PC-9 (cell line): ENCODE results near the gene SFTPA2. TPM values are rescaled to one million over a fixed set of nuclear protein-coding genes. Genes with fewer than 3 reads are reported as not detected.
"Not testable (repeated sequence)": the region's sequence is repeated elsewhere in the genome, so short reads cannot be mapped to it uniquely, and the experiment has no call there.

ENCODE experiments used
- BruUV-seq: library from RNA; stranded (reverse); fragments of 400-500 nt; replicated peaks from 2 replicates; lab custom pipeline; 2021; lab: Mats Ljungman, UMichigan
- CTCF ChIA-PET: fragments of 300-600 bp; sonication (Branson Sonifier 250); formaldehyde crosslinking; loops from one replicate; lab custom pipeline; 2022; ENCODE audit warnings: antibody characterized with exemption; lab: Charles Lee
- POLR2A ChIA-PET: fragments of 300-600 bp; sonication (Branson Sonifier 250); formaldehyde crosslinking; loops from one replicate; lab custom pipeline; 2022; ENCODE audit warnings: antibody characterized with exemption; ENCODE audit not compliant: unreplicated experiment; lab: Charles Lee
- DNase-seq, 2 experiments: peaks; one replicate each; pipeline versions ENCODE4 v3.0.0 to v3.0.0-alpha.2; 2015 to 2022; ENCODE audit warnings: mixed read lengths in 1 of 2
- H2AFZ ChIP-seq: fragments of 200-600 bp; sonication (generic); 2 replicates; pipeline ENCODE4 v1.8.1; 2017; ENCODE audit warnings: antibody characterized with exemption
- H3F3A ChIP-seq: fragments of 200-600 bp; sonication (generic); 2 replicates; pipeline ENCODE4 v1.8.1; 2017; ENCODE audit warnings: antibody characterized with exemption, mild to moderate bottlenecking, low read depth; ENCODE audit not compliant: insufficient read depth
- H3K27ac ChIP-seq: fragments of 200-600 bp; sonication (generic); 2 replicates; pipeline ENCODE4 v1.6.1; 2016; ENCODE audit warnings: mixed run types
- H3K27me3 ChIP-seq: fragments of 200-600 bp; sonication (generic); 2 replicates; pipeline ENCODE4 v1.6.1; 2016; ENCODE audit warnings: low read depth, mixed run types; ENCODE audit not compliant: insufficient read depth
- H3K36me3 ChIP-seq: fragments of 200-600 bp; sonication (generic); 2 replicates; pipeline ENCODE4 v1.6.1; 2016; ENCODE audit warnings: low read depth, mixed run types
- H3K4me1 ChIP-seq: fragments of 200-600 bp; sonication (generic); replicated peaks from 2 replicates; pipeline ENCODE4 v1.6.1; 2016; ENCODE audit warnings: mixed run types; ENCODE audit not compliant: insufficient read depth
- H3K4me2 ChIP-seq: fragments of 200-600 bp; sonication (generic); 2 replicates; pipeline ENCODE4 v1.6.1; 2017; ENCODE audit warnings: mixed run types
- H3K4me3 ChIP-seq: fragments of 200-600 bp; sonication (generic); 2 replicates; pipeline ENCODE4 v1.6.1; 2016; ENCODE audit warnings: mixed run types
- H3K79me2 ChIP-seq: fragments of 200-600 bp; sonication (generic); 2 replicates; pipeline ENCODE4 v1.6.1; 2017; ENCODE audit warnings: low read depth, mixed run types
- H3K9me2 ChIP-seq: fragments of 200-600 bp; sonication (generic); 2 replicates; pipeline ENCODE4 v1.8.1; 2017; ENCODE audit warnings: mild to moderate bottlenecking; ENCODE audit not compliant: insufficient read depth
- H3K9me3 ChIP-seq: fragments of 200-600 bp; sonication (generic); 2 replicates; pipeline ENCODE4 v1.8.1; 2016; ENCODE audit warnings: low read depth; ENCODE audit not compliant: insufficient read depth
- H4K20me1 ChIP-seq: fragments of 200-600 bp; sonication (generic); 2 replicates; pipeline ENCODE4 v1.8.1; 2017; ENCODE audit not compliant: insufficient read depth
- EZH2 ChIP-seq: fragments of 200-600 bp; sonication (generic); IDR thresholded peaks from 2 replicates; pipeline ENCODE4 v1.8.0; 2017; ENCODE audit warnings: antibody characterized with exemption, low read depth
- intact Hi-C: fragments of 100-400 bp; cut with micrococcal nuclease; formaldehyde crosslinking; loops from one replicate; pipeline ENCODE4 v1.10.0; 2022; ENCODE audit not compliant: unreplicated experiment
- total RNA-seq: library from RNA; stranded (reverse); gene quantifications from 2 replicates; pipeline ENCODE4 v1.2.3, GENCODE V29; 2021
- TF ChIP-seq, protein P1 (sequence below): fragments of 200-600 bp; sonication (generic); conservative IDR thresholded peaks from 2 replicates; pipeline ENCODE4 v1.6.1; 2017; ENCODE audit warnings: mixed run types, antibody characterized with exemption, mild to moderate bottlenecking, moderate library complexity

SFTPA2 gene
- total RNA-seq, 1 experiment from 2014 or later, result not detected

DNA sequence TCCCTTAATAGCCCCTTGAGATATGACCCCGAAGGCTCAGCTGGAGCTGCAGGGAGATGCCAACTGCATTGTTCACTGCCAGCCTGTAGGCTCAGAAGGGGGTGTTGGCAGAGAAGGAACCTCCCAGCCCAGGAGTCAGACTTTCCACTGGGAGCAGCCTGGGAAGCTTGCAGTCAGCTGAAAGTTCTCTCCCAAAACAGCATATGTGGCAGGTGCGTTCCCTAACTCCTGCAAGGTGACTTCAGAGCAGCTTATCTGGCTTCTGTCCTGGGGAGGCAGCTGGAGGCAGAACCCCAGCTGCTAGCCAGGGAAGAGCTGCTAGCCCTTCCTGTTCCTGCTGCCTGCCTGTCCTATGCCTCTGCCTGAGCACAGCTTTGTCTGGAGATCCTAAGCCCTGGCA is 8.1 kb downstream of the SFTPA2 start:
- H3K27ac ChIP-seq, result no peak overlapping the region
- POLR2A ChIA-PET, result no interaction called here
- CTCF ChIA-PET, result no interaction called here
- TF ChIP-seq, protein P1, sequence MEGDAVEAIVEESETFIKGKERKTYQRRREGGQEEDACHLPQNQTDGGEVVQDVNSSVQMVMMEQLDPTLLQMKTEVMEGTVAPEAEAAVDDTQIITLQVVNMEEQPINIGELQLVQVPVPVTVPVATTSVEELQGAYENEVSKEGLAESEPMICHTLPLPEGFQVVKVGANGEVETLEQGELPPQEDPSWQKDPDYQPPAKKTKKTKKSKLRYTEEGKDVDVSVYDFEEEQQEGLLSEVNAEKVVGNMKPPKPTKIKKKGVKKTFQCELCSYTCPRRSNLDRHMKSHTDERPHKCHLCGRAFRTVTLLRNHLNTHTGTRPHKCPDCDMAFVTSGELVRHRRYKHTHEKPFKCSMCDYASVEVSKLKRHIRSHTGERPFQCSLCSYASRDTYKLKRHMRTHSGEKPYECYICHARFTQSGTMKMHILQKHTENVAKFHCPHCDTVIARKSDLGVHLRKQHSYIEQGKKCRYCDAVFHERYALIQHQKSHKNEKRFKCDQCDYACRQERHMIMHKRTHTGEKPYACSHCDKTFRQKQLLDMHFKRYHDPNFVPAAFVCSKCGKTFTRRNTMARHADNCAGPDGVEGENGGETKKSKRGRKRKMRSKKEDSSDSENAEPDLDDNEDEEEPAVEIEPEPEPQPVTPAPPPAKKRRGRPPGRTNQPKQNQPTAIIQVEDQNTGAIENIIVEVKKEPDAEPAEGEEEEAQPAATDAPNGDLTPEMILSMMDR, result no peak
- TF ChIP-seq EZH2, result no peak
- no peaks in the 10 kb centered on the region for H3K9me2 ChIP-seq
- no peaks in the 10 kb centered on the region for H3K79me2 ChIP-seq
- no peak for DNase-seq
- H3K4me3 ChIP-seq, result no peak overlapping the region
- H2AFZ ChIP-seq, result no peak overlapping the region
- H3F3A ChIP-seq, result no peaks in the 10 kb centered on the region
- H3K9me3 ChIP-seq, result no peaks in the 10 kb centered on the region
- no peaks in the 10 kb centered on the region for H4K20me1 ChIP-seq
- H3K4me1 ChIP-seq, result no peaks in the 10 kb centered on the region
- H3K4me2 ChIP-seq, result no peak overlapping the region
- peaks cover 63% of the 10 kb centered on the region for H3K27me3 ChIP-seq
- no TSS peak for BruUV-seq
- intact Hi-C loops, result no loop called here
- no peaks in the 10 kb centered on the region for H3K36me3 ChIP-seq

DNA sequence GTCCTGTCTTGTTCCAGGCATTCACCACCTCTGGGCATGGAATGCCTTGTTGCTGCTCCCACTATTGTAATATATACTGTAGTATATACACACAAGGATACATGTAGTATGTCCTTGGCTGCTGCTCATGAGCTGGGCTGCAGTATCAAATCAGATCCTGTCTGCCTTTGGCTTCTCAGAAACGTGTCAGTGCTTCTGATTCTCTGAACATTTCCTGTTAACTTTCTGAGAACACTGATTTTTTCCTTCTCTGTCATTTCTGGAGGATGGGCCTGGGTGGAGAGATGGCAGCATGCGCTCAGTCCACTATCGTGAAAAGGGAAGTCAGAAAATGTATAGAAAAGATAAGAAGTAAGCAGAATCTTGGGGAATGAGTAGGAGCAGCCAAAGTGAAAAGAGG is 12.2 kb downstream of the SFTPA2 start:
- Histone ChIP-seq H3K36me3 (no peaks in the 10 kb centered on the region), H3F3A (no peaks in the 10 kb centered on the region), H3K4me2 (no peak overlapping the region), H3K27me3 (peaks cover 55% of the 10 kb centered on the region), H3K79me2 (no peaks in the 10 kb centered on the region), H2AFZ (no peak overlapping the region), H3K4me1 (no peaks in the 10 kb centered on the region), H3K4me3 (no peak overlapping the region), H3K27ac (no peak overlapping the region), H3K9me2 (no peaks in the 10 kb centered on the region), H4K20me1 (no peaks in the 10 kb centered on the region), H3K9me3 (no peaks in the 10 kb centered on the region)
- CTCF ChIA-PET, result no interaction called here
- TF ChIP-seq, protein P1, result no peak
- no peak for DNase-seq
- BruUV-seq, result no TSS peak
- intact Hi-C loops, result no loop called here
- POLR2A ChIA-PET, result no interaction called here

DNA sequence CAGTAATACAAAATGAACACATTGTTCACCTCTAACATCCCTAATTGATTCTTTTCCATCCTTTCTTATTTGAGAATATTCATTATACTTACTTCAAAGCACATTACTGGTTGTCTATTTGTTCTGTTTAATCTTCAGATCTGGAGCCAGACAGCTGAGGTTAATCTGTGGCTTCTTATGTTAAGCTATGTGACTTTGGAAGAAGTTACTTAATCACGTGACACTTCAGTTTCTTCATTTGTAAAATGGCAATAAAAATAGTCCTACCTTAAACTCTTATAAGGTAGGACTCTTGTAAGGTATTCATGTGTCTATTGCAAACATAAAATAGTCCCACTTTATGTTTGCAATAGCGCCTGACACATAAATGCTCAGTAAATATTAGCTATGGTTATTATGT is 13.1 kb downstream of the SFTPA2 start:
- H3K4me2 ChIP-seq, H2AFZ ChIP-seq, H3K36me3 ChIP-seq, H4K20me1 ChIP-seq, H3K4me1 ChIP-seq, H3K9me2 ChIP-seq, H3K4me3 ChIP-seq, H3F3A ChIP-seq, POLR2A ChIA-PET, H3K9me3 ChIP-seq, H3K79me2 ChIP-seq, H3K27ac ChIP-seq, DNase-seq, CTCF ChIA-PET, intact Hi-C loops, BruUV-seq: not testable (repeated sequence)
- peaks cover 58% of the 10 kb centered on the region for H3K27me3 ChIP-seq

DNA sequence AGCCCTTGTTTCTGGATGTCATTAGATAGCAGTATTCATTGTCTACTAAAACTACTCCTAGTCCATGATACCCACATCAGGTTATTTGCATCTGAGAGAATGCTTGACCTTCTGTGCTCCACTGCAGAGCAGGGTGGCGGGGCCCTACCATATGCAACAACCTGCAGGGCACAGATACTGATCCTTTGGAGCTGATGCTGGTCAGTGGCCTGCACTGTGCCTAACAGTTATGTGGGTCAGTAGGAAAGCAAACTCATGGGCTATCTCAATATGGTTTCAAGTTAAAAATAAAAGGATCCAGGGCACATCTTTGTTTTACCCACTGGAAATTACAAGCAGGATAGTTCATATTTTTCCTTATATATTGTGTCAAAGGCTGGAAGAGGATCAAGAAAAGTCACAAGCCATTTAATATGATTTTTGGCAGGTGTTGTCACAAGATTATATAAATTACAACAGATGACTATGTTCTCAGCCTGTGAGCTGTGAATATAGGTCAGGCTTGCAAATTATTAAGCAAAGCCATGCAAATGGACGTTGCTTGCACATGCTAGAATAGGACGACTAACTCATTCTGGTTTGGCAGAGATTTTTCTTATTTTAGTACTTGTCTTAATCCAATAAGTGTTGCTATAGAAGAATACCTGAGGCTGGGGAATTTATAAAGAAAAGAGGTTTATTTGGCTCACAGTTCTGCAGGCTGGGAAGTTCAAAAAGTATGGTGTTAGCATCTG is 15.1 kb downstream of the SFTPA2 start:
- H2AFZ ChIP-seq, H3K27ac ChIP-seq, POLR2A ChIA-PET, H3K4me3 ChIP-seq, H3K79me2 ChIP-seq, CTCF ChIA-PET, H3K9me2 ChIP-seq, H3F3A ChIP-seq, DNase-seq, H3K4me2 ChIP-seq, H3K36me3 ChIP-seq, H3K9me3 ChIP-seq, H4K20me1 ChIP-seq, intact Hi-C loops, BruUV-seq, H3K4me1 ChIP-seq: not testable (repeated sequence)
- H3K27me3 ChIP-seq, result peaks cover 46% of the 10 kb centered on the region

DNA sequence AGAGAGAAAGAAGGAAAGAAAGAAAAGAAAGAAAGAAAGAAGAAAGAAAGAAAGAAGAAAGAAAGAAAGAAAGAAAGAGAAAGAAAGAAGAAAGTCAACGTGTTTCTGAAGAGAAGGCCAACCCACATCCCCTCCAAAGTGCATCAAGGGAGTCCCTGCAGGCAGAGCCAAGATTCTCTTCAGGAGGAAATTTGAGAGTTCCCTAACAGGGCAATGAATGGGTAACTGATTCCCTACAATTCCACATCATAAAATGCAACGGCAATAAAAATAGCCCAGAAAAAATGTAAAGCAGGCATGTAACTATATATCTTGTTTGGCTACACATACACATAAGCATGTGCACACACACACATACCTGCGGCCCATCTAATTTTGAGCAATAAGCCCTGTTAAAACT is 15.8 kb downstream of the SFTPA2 start:
- H2AFZ ChIP-seq, POLR2A ChIA-PET, BruUV-seq, H3K4me3 ChIP-seq, H3K4me1 ChIP-seq, H3K36me3 ChIP-seq, H3K27ac ChIP-seq, H3K4me2 ChIP-seq, H3F3A ChIP-seq, H3K9me2 ChIP-seq, H3K9me3 ChIP-seq, DNase-seq, H3K79me2 ChIP-seq, H4K20me1 ChIP-seq, CTCF ChIA-PET, intact Hi-C loops: not testable (repeated sequence)
- H3K27me3 ChIP-seq, result peaks cover 43% of the 10 kb centered on the region
